OCI-LY3 (cell line): ENCODE results near the gene AK1.

Source experiments
- EZH2phosphoT487 ChIP-seq: fragments of 200-600 bp; shearing (Covaris generic); IDR thresholded peaks from 2 replicates; pipeline ENCODE4 v1.6.1; 2018; ENCODE audit warnings: antibody characterized with exemption, mixed run types, low read depth
- TF ChIP-seq, protein P1 (sequence below): fragments of 200-600, 300-600 bp; sonication (generic); IDR thresholded peaks from 2 replicates; pipeline ENCODE4 v1.5.1; 2014; ENCODE audit warnings: antibody characterized with exemption, low read length, low read depth

GRCh38 chr9:127832248-127832647 is 45.2 kb downstream of the AK1 start:
- TF ChIP-seq, protein P1, sequence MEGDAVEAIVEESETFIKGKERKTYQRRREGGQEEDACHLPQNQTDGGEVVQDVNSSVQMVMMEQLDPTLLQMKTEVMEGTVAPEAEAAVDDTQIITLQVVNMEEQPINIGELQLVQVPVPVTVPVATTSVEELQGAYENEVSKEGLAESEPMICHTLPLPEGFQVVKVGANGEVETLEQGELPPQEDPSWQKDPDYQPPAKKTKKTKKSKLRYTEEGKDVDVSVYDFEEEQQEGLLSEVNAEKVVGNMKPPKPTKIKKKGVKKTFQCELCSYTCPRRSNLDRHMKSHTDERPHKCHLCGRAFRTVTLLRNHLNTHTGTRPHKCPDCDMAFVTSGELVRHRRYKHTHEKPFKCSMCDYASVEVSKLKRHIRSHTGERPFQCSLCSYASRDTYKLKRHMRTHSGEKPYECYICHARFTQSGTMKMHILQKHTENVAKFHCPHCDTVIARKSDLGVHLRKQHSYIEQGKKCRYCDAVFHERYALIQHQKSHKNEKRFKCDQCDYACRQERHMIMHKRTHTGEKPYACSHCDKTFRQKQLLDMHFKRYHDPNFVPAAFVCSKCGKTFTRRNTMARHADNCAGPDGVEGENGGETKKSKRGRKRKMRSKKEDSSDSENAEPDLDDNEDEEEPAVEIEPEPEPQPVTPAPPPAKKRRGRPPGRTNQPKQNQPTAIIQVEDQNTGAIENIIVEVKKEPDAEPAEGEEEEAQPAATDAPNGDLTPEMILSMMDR: no peak
- no peak for TF ChIP-seq EZH2phosphoT487
